HL-60 (cell line): Measurements from ENCODE around the gene PKP1.

Experiments used
- GABPA ChIP-seq: IDR thresholded peaks from 2 replicates; pipeline ENCODE4 v1.6.1; 2012; ENCODE audit warnings: low read depth
- POLR2AphosphoS5 ChIP-seq: IDR thresholded peaks from 2 replicates; pipeline ENCODE4 v1.6.1; 2012; ENCODE audit warnings: low read depth
- REST ChIP-seq: IDR thresholded peaks from 2 replicates; pipeline ENCODE4 v1.6.1; 2012; ENCODE audit warnings: low read depth; ENCODE audit not compliant: insufficient replicate concordance
- SPI1 ChIP-seq: IDR thresholded peaks from 2 replicates; pipeline ENCODE4 v1.6.1; 2012; ENCODE audit warnings: low read depth, mild to moderate bottlenecking, borderline replicate concordance
- TF ChIP-seq, protein P1 (sequence below): IDR thresholded peaks from one replicate; pipeline ENCODE4 v1.5.1; 2011; ENCODE audit warnings: low read length, control low read depth, inconsistent platforms; ENCODE audit not compliant: insufficient read depth

DNA sequence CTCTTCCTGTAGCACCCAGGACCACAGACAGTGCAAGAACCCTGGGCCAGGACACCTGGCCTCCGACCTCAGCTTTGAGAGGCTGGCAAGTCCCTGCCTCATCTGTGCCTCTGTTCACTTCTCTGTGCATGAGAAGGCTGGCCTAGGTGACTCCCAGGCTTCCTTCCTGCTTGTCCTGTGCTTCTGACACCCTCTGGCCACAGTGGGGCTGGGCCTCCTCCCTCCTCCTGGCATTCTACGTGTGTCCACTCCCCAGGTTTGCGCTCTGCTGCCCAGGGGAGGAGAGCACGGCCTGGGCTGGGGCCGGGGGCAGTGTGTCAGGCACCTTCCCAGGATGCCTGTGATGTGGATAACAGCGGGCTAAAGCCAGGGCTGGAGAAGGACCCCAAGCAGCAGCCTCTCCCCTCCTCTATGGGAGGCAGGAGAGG is 30.3 kb upstream of the PKP1 start:
- TF ChIP-seq REST (no peak), POLR2AphosphoS5 (no peak), GABPA (no peak), SPI1 (no peak)
- TF ChIP-seq, protein P1, sequence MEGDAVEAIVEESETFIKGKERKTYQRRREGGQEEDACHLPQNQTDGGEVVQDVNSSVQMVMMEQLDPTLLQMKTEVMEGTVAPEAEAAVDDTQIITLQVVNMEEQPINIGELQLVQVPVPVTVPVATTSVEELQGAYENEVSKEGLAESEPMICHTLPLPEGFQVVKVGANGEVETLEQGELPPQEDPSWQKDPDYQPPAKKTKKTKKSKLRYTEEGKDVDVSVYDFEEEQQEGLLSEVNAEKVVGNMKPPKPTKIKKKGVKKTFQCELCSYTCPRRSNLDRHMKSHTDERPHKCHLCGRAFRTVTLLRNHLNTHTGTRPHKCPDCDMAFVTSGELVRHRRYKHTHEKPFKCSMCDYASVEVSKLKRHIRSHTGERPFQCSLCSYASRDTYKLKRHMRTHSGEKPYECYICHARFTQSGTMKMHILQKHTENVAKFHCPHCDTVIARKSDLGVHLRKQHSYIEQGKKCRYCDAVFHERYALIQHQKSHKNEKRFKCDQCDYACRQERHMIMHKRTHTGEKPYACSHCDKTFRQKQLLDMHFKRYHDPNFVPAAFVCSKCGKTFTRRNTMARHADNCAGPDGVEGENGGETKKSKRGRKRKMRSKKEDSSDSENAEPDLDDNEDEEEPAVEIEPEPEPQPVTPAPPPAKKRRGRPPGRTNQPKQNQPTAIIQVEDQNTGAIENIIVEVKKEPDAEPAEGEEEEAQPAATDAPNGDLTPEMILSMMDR, result no peak
